Kidney epithelial cell (primary cell): ENCODE data around the gene GRIK2. TPM values are rescaled to one million over a fixed set of nuclear protein-coding genes. Genes with fewer than 3 reads are reported as not detected.
A peak's percentile ranks its signal among the peaks of the same experiment; 100 is the strongest.
"Not testable (repeated sequence)": the region's sequence is repeated elsewhere in the genome, so short reads cannot be mapped to it uniquely, and the experiment has no call there.

Experiments used
- DNase-seq: peaks from one replicate; pipeline ENCODE4 v3.0.0-alpha.2; 2010; ENCODE audit warnings: low read depth
- H3K27me3 ChIP-seq: 2 replicates; pipeline ENCODE4 v1.6.0; 2011; ENCODE audit warnings: low read length; ENCODE audit not compliant: control insufficient read depth, insufficient read depth
- H3K36me3 ChIP-seq: 2 replicates; pipeline ENCODE4 v1.5.1; 2011; ENCODE audit warnings: low read length; ENCODE audit not compliant: control insufficient read depth, insufficient read depth
- H3K4me3 ChIP-seq: 2 replicates; pipeline ENCODE4 v1.5.1; 2011; ENCODE audit warnings: low read depth, mild to moderate bottlenecking, control low read depth, low read length
- CTCF ChIP-seq: IDR thresholded peaks from 2 replicates; pipeline ENCODE4 v1.5.1; 2011; ENCODE audit warnings: mild to moderate bottlenecking, moderate library complexity, low read length, control low read depth, inconsistent platforms; ENCODE audit not compliant: insufficient read depth, poor library complexity, severe bottlenecking
- total RNA-seq: library from RNA; depleted of rRNA; stranded (reverse); fragments of >200 nt; gene quantifications from 2 replicates; pipeline ENCODE4 v1.2.3, GENCODE V29; 2015

The GRIK2 gene
- total RNA-seq: 0.13 and 5.5 TPM in 2 replicates

DNA sequence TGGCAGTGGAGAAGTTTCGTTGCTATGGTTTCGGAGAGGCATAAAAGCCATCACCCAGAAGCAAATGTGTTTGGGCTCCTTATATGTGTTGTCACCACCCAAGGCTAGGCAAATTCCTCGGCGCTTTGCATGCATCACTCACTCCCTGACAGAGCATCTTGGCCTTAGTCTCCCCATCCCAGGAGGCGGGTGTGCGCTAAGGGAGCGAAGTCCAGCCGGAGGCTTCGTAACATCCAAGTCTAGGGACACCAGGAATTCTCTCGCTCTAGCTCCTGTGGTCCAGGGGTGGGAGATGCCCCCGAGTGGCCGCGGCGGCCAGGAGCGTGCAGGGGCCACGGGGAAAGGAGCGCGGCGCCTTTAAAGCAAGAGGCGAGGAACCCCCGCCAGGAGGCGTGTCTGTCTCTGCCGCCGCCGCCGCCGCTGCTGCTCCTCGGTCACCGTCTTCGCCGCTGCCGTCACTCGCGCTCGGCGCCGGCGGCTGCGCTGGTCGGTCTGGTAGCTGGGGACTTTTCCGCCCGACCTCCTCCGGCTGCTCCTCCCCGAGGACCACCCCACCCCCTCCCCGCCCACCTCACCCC, at the start of gene GRIK2:
GRIK2 (plus strand) TSS at position 458 of the 578 bp plus-strand sequence.
- peak; percentile 41 for TF ChIP-seq CTCF
- no peak for DNase-seq

GRCh38 chr6:101344885-101345284, 48.6 kb upstream of the GRIK2 start:
- no peak for DNase-seq
- H3K36me3 ChIP-seq: no peaks in the 10 kb centered on the region
- H3K27me3 ChIP-seq: no peaks in the 10 kb centered on the region
- TF ChIP-seq CTCF: no peak
- no peak overlapping the region for H3K4me3 ChIP-seq

More for the DNA sequence above, at the start of gene GRIK2:
- peak within 1 kb of the TSS; percentile 59 for H3K4me3 ChIP-seq
- no peaks in the 10 kb centered on the region for H3K36me3 ChIP-seq
- H3K27me3 ChIP-seq: peaks cover 13% of the 10 kb centered on the region

GRCh38 chr6:101348816-101349215, 44.7 kb upstream of the GRIK2 start:
- H3K36me3 ChIP-seq: no peaks in the 10 kb centered on the region
- no peak overlapping the region for H3K4me3 ChIP-seq
- TF ChIP-seq CTCF: no peak
- H3K27me3 ChIP-seq: no peaks in the 10 kb centered on the region
- DNase-seq: no peak

DNA sequence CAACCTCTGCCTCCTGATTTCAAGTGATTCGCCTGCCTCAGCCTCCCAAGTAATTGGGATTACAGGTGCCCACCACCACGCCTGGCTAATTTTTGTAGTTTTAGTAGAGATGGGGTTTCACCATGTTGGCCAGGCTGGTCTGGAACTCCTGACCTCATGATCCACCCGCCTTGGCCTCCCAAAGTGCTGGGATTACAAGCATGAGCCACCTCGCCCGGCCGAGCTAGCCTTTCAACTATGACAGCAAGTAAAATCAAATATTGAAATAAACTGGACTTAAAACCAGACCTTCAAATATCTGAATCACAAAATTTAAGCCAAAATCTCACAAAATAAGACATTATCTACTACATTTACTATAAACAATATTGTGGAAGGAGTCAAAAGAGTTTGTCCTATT, 42.9 kb upstream of the GRIK2 start:
- not testable (repeated sequence) for H3K27me3 ChIP-seq, H3K36me3 ChIP-seq, DNase-seq, H3K4me3 ChIP-seq

DNA sequence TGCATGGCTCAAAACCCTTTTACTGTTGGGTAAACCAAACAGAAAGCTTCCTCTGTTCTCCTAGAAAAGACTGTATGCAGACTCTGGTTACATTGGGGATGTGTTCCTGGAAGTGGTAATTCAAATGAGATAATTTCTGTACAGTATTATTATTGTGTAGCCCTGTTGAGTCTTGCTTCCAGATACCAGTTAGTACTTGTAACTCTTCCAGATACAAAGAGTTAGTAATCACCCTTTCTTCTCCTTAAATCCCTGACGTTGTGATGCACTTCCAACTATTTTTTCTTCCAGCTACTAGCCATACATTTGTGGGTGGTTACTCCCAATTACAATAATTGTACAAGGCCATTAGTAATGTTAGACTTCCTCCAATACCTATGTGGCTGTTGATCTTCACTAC, 42.3 kb upstream of the GRIK2 start:
- no peak overlapping the region for H3K4me3 ChIP-seq
- no peaks in the 10 kb centered on the region for H3K27me3 ChIP-seq
- H3K36me3 ChIP-seq: no peaks in the 10 kb centered on the region
- DNase-seq: no peak
- TF ChIP-seq CTCF: no peak

DNA sequence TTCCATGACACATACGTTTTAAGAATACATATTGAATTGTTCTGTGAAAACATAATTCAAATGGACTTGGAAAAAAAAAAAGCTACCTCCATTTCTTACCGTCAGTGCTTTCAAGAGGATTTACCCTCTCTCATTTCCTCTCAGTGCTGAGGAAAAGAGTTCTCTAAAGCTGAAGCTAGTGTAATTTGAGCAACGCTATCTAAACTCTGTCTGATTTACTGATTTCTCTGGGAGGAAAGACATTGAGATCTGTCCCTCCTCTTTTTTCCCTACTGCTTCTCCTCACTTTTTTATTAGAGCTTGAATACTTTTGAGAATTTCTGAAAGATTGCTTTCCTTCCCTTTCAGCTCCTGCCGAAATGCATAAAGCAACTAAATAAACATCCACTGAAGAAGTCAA, 41.2 kb upstream of the GRIK2 start:
- TF ChIP-seq CTCF: no peak
- Histone ChIP-seq H3K27me3 (no peaks in the 10 kb centered on the region), H3K4me3 (no peak overlapping the region), H3K36me3 (no peaks in the 10 kb centered on the region)
- no peak for DNase-seq
